ENCODE results near the gene RIC8B.
"Not testable (repeated sequence)": the region's sequence is repeated elsewhere in the genome, so short reads cannot be mapped to it uniquely, and the experiment has no call there.

Gene RIC8B

GRCh38 chr12:106906715-106907114 is 132.2 kb downstream of the RIC8B start:
- DNase-seq = no peak

GRCh38 chr12:106907411-106907810 is 132.9 kb downstream of the RIC8B start:
- DNase-seq = no peak

- DNase-seq = no peak
Observed at GRCh38 chr12:106907846-106908245, 133.4 kb downstream of the RIC8B start.

- DNase-seq = no peak
Observed at GRCh38 chr12:106908561-106908960, 134.1 kb downstream of the RIC8B start.

GRCh38 chr12:106910202-106910601 is 135.7 kb downstream of the RIC8B start:
- no peak for DNase-seq

- DNase-seq = no peak
Observed at GRCh38 chr12:106911581-106911980, 137.1 kb downstream of the RIC8B start.

GRCh38 chr12:106913456-106913855 is 139.0 kb downstream of the RIC8B start:
- DNase-seq = no peak

- DNase-seq = no peak
Observed at GRCh38 chr12:106914796-106915634, 140.5 kb downstream of the RIC8B start.

GRCh38 chr12:106915635-106916026 is 141.1 kb downstream of the RIC8B start:
- no peak for DNase-seq

GRCh38 chr12:106917503-106917902 is 143.0 kb downstream of the RIC8B start:
- DNase-seq = no peak

GRCh38 chr12:106918746-106919145 is 144.3 kb downstream of the RIC8B start:
- no peak for DNase-seq

- DNase-seq = no peak
Observed at GRCh38 chr12:106919910-106920544, 145.5 kb downstream of the RIC8B start.

GRCh38 chr12:106921976-106922375 is 147.5 kb downstream of the RIC8B start:
- DNase-seq = not testable (repeated sequence)

GRCh38 chr12:106923594-106923993 is 149.1 kb downstream of the RIC8B start:
- not testable (repeated sequence) for DNase-seq

- DNase-seq = no peak
Observed at GRCh38 chr12:106924268-106924861, 149.9 kb downstream of the RIC8B start.

GRCh38 chr12:106926657-106927056 is 152.2 kb downstream of the RIC8B start:
- no peak for DNase-seq

- no peak for DNase-seq
Observed at GRCh38 chr12:106934277-106934676, 159.8 kb downstream of the RIC8B start.

Measured in activated CD4-positive, alpha-beta T cell treated with anti-CD3 and anti-CD28 coated beads, Interleukin-2, amount 50 U/mL, for 1 hour (primary cell).